WI38 (cell line): Measurements from ENCODE around the gene CEP192.

Source experiments
- H3K4me3 ChIP-seq: 2 replicates; pipeline ENCODE4 v1.5.1; 2011; ENCODE audit warnings: low read depth, mild to moderate bottlenecking, control low read depth, low read length
- TF ChIP-seq, protein P1 (sequence below): IDR thresholded peaks from 2 replicates; pipeline ENCODE4 v1.5.1; 2012; ENCODE audit warnings: low read depth, mild to moderate bottlenecking, control low read depth, low read length

CEP192 gene

DNA sequence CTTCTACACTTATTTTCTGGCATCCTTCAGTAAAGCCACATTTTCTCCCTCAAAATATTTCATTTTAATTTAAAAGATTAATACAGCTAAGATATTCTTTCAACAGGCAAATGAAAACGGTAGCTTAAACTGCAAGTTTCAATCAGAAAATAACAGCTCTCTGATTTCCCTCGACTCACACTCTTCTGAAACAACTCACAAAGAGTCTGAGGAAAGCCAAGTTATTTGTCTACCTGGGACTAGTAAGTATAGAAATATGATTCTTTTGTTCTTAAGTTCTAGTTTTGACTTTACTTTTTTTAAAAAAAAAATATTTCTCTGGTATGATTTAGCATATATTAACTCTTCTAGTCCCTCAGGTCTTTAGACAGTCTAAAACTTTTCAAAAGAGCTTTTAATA lies 27.2 kb downstream of the CEP192 start:
- no peak overlapping the region for H3K4me3 ChIP-seq
- TF ChIP-seq, protein P1, sequence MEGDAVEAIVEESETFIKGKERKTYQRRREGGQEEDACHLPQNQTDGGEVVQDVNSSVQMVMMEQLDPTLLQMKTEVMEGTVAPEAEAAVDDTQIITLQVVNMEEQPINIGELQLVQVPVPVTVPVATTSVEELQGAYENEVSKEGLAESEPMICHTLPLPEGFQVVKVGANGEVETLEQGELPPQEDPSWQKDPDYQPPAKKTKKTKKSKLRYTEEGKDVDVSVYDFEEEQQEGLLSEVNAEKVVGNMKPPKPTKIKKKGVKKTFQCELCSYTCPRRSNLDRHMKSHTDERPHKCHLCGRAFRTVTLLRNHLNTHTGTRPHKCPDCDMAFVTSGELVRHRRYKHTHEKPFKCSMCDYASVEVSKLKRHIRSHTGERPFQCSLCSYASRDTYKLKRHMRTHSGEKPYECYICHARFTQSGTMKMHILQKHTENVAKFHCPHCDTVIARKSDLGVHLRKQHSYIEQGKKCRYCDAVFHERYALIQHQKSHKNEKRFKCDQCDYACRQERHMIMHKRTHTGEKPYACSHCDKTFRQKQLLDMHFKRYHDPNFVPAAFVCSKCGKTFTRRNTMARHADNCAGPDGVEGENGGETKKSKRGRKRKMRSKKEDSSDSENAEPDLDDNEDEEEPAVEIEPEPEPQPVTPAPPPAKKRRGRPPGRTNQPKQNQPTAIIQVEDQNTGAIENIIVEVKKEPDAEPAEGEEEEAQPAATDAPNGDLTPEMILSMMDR: no peak

DNA sequence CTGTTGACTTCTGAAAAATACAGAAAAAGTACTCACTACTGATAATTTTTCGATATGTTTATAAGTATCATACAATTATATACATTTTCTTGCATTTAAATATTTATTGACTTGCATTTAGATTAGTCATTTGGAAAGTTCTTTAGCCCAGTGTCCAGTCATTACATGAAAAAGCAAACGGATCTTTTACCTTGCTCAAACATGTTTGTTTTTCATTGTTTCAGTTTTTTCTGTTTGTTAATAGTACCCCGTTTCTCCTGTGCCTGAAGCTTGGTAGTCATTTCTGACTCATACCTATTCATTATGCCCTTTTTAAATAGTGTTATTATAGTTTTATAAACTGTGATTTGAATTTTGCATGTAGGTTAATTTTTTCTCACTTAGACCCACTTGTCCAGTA lies 28.1 kb downstream of the CEP192 start:
- TF ChIP-seq, protein P1: no peak
- H3K4me3 ChIP-seq: no peak overlapping the region

DNA sequence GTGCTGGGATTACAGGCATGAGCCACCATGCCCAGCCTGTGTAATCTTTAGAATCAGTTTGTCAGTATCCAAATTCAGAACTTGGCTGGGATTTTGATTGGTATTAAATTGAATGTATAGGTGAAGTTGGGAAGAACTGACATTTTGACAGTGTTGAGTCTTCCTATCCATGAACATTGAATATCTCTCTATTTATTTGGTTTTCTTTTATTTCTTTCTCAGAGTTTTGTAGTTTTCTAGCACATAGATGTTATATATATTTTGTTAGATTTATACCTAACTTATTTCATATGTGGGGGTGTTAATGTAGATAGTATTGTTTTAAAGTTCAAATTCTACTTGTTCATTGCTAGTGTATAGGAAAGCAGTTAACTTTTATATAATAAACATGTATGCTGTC lies 31.5 kb downstream of the CEP192 start:
- TF ChIP-seq, protein P1: no peak

DNA sequence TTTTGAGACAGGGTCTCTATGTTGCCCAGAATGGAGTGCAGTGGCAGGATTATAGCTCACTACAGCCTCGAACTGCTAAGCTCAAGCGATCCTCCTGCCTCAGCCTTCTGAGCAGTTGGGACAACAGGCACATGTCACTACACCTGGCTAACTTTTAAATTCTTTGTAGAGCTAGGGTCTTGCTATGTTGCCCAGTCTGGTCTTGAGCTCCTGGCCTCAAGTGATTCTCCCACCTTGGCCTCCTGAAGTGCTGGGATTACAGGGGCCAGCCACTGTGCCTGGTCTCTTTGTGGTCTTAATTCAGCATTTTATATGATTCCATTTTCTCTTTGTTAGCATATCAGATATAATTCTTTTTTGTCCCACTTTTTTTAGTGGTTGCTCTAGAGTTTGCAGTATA lies 34.1 kb downstream of the CEP192 start:
- TF ChIP-seq, protein P1: no peak
- no peak overlapping the region for H3K4me3 ChIP-seq

More for the DNA sequence above, 31.5 kb downstream of the CEP192 start:
- H3K4me3 ChIP-seq: no peak overlapping the region

DNA sequence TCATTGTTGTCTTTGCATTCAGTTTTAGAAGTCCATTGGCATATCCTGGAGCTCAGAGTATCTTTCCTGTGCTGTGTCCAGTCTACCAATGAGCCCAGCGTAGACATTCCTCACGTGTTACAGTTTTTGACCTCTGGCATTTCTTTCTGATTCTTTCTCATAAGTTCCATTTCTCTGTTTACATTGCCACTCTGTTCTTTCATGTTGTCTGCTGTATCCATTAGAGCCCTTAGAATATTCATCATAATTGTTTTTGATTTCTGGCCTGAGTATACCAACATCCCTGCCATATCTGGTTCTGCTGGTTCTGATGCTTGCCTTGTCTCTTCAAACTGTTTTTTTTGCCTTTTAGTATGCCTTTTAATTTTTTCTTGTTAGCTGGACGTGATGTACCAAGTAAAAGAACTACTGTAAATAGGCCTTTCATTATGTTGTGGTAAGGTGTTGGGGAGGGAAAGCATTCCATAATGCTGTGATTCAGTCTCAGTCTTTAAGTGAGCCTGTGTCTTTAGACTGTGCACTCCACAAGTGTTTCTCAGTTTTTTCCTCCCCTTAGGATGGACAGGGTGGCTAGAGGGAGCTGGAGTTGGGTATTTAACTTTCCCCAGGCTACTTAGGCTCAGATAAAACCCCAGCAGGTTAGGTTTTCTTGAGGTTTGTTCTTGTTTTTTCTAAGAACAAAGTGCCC lies 35.6 kb downstream of the CEP192 start:
- TF ChIP-seq, protein P1: no peak
- H3K4me3 ChIP-seq: no peak overlapping the region

DNA sequence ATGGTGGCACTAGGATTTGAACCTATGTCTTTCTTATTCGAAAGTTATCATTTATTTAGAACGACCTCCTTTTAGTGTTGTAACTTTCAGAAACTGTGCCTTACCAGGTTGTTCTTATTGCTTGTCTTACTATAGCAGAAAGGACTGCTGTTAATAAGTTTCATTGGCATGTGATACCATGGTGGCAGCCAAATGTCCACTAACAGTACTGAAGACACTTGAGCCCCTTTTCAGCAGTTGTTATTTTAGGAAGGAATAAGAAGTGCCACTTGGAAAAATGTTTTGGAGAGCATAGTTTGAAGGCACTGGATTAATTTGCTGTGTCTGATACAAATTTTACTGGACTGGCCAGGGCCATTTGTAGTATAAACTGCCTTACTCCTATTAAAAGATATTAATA lies 37.7 kb downstream of the CEP192 start:
- TF ChIP-seq, protein P1: no peak
- no peak overlapping the region for H3K4me3 ChIP-seq

DNA sequence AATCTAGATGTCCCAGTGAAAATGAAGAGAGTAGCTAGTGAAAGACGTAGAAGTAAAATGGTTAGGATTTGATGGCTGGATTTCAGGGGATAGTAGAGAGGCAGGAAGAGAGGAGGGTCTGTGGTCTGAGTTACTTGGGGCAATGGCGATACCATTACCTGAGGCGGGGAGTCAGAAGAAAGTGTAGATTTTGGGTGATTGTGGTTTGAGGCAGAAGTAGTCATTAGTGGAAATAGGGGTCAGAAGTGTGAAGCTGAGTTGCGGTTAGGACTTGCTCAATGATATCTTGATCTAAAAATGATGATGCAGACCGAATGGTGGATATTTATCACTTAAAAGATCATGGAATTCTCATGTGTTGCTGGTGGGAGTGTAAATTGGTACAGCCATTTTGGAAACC lies 41.0 kb downstream of the CEP192 start:
- H3K4me3 ChIP-seq: no peak overlapping the region
- TF ChIP-seq, protein P1: no peak
